HepG2 (cell line): ENCODE data around the gene CLDN7. TPM values are rescaled to one million over a fixed set of nuclear protein-coding genes. Genes with fewer than 3 reads are reported as not detected.
A peak's percentile ranks its signal among the peaks of the same experiment; 100 is the strongest.

ENCODE experiments used
- ARID3A ChIP-seq: IDR thresholded peaks from 2 replicates; pipeline ENCODE4 v1.6.1; 2012; ENCODE audit warnings: low read depth, low read length, improper control_type of control experiment
- KMT2B ChIP-seq: IDR thresholded peaks from 2 replicates; pipeline ENCODE4 v1.6.1; 2016; ENCODE audit warnings: missing genetic modification reagents, missing compliant biosample characterization
- MXD3 ChIP-seq: IDR thresholded peaks from 2 replicates; pipeline ENCODE4 v1.6.1; 2016; ENCODE audit warnings: mild to moderate bottlenecking, missing biosample characterization, missing genetic modification reagents
- REXO4 ChIP-seq: sonication (generic); formaldehyde crosslinking; IDR thresholded peaks from 2 replicates; pipeline ENCODE4 v1.8.0; 2022; ENCODE audit warnings: missing genetic modification reagents, mild to moderate bottlenecking, borderline replicate concordance
- TCF12 ChIP-seq, 2 experiments: fragments of 450-650 bp in 1 of 2; sonication (generic) in 1 of 2; formaldehyde crosslinking in 1 of 2; IDR thresholded peaks; 2 replicates each; pipeline versions ENCODE4 v1.6.1 to v1.8.0; 2017 to 2022; ENCODE audit warnings: antibody characterized with exemption in 1 of 2, mild to moderate bottlenecking in 1 of 2, missing genetic modification reagents in 1 of 2, moderate library complexity in 1 of 2
- ZBTB34 ChIP-seq: sonication (generic); formaldehyde crosslinking; IDR thresholded peaks from 2 replicates; pipeline ENCODE4 v1.8.0; 2022; ENCODE audit warnings: mild to moderate bottlenecking, missing genetic modification reagents
- ZNF362 ChIP-seq: sonication (generic); formaldehyde crosslinking; IDR thresholded peaks from 2 replicates; pipeline ENCODE4 v1.4.0; 2020; ENCODE audit warnings: missing genetic modification reagents, mild to moderate bottlenecking, borderline replicate concordance
- ZNF407 ChIP-seq: sonication (generic); formaldehyde crosslinking; IDR thresholded peaks from one replicate; pipeline ENCODE4 v1.5.1; 2020; ENCODE audit warnings: mild to moderate bottlenecking, missing genetic modification reagents; ENCODE audit errors: not compliant biosample characterization
- ZNF530 ChIP-seq: sonication (generic); formaldehyde crosslinking; IDR thresholded peaks from 2 replicates; pipeline ENCODE4 v1.5.0; 2020; ENCODE audit warnings: low read depth, mild to moderate bottlenecking, missing genetic modification reagents
- ZNF737 ChIP-seq: sonication (generic); formaldehyde crosslinking; IDR thresholded peaks from 2 replicates; pipeline ENCODE4 v1.5.0; 2020; ENCODE audit warnings: missing genetic modification reagents, mild to moderate bottlenecking, borderline replicate concordance
- polyA plus RNA-seq, 8 experiments: library from polyadenylated mRNA; depleted of rRNA in 3 of 8; stranded (reverse) in 7 of 8; unstranded in 1 of 8; fragments of >200 nt; fragmentation: Illumina TruSeq in 4 of 8; extraction: Trizol in 4 of 8; gene quantifications; 2 replicates each; pipeline versions ENCODE4 v1.2.1 to v1.2.3, GENCODE V29; 2011 to 2016; ENCODE audit warnings: low read depth in 4 of 8, missing spikeins in 1 of 8, mixed read lengths in 1 of 8; ENCODE audit not compliant: insufficient read depth in 1 of 8
- total RNA-seq, 5 experiments: library from RNA; depleted of rRNA; stranded (reverse); fragments of >200 nt; fragmentation: Illumina TruSeq; extraction: Trizol; gene quantifications; 2 replicates each; pipeline ENCODE4 v1.2.3, GENCODE V29; 2016; ENCODE audit warnings: low read depth in 1 of 5

CLDN7 gene
- total and polyA plus RNA-seq, 2 of the 13 experiments (the other 11 are each of a cell fraction or from before 2014, with no cell fraction given), result not detected

- TF ChIP-seq ARID3A (peak; percentile 16; the same call in 1 of the 2 replicates), ZNF407 (CRISPR knock-in tag) (no peak), KMT2B (CRISPR knock-in tag) (peak; percentile 73; the same call in 1 of the 2 replicates), REXO4 (CRISPR knock-in tag) (no peak), ZNF362 (CRISPR knock-in tag) (no peak), ZNF530 (no peak), MXD3 (CRISPR knock-in tag) (peak; percentile 48), TCF12 (IDR thresholded peaks at IDR 0.05) (no peak), TCF12 (CRISPR knock-in tag; IDR thresholded peaks at IDR 0.05) (no peak), ZBTB34 (CRISPR knock-in tag) (0 out of 2 replicates have a peak, but pooled peaks have one; percentile 18), ZNF737 (CRISPR knock-in tag) (no peak)
Observed at GRCh38 chr17:7252176-7253043, 9.9 kb downstream of the CLDN7 start, which contains the start of gene ELP5 (continued).
